GM12891 (cell line): ENCODE results near the gene WDR54.

Source experiments
- PAX5 ChIP-seq: IDR thresholded peaks from 2 replicates; pipeline ENCODE4 v1.6.1; 2011; ENCODE audit warnings: low read length, moderate library complexity, mild to moderate bottlenecking; ENCODE audit not compliant: insufficient read depth, severe bottlenecking
- POLR2A ChIP-seq: IDR thresholded peaks from 2 replicates; pipeline ENCODE4 v1.6.1; 2011; ENCODE audit warnings: low read depth, low read length, control low read depth
- POLR2AphosphoS5 ChIP-seq: IDR thresholded peaks from 2 replicates; pipeline ENCODE4 v1.6.1; 2011; ENCODE audit warnings: low read depth, low read length, control low read depth
- TAF1 ChIP-seq: IDR thresholded peaks from 2 replicates; pipeline ENCODE4 v1.6.1; 2011; ENCODE audit warnings: low read depth, low read length, control low read depth

GRCh38 chr2:74444498-74445318 is 23.2 kb downstream of the WDR54 start:
- TF ChIP-seq POLR2A = no peak
- no peak for TF ChIP-seq TAF1
- TF ChIP-seq POLR2AphosphoS5 = no peak
- TF ChIP-seq PAX5 = no peak
